ENCODE results near the gene EVL. TPM values are rescaled to one million over a fixed set of nuclear protein-coding genes. Genes with fewer than 3 reads are reported as not detected.
"Not testable (repeated sequence)": the region's sequence is repeated elsewhere in the genome, so short reads cannot be mapped to it uniquely, and the experiment has no call there.

EVL gene
- total RNA-seq, 2 donors from 2014 or later: 53.1 to 102 TPM

DNA sequence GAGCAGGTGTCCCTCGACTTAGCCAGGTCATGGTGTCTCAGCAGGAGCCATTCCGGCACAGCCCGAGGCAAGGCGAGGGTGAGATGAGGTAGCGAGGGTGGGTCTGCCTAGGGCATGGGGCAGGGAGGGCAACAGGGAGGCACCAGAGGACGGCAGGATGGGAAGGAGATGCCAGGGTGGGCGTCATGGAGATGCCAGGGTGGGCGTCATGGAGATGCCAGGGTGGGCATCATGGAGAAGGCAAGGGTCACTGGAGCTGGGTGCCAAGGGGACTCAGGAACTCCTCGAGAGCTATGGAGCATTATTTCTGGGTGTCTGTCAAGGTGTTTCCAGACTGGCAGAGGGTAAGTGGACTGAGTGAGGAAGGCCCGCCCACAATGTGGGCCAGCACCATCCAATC is 86.9 kb downstream of the EVL start:
- Histone ChIP-seq H3K36me3 (no peaks in the 10 kb centered on the region), H3K9me3 (peaks cover 7% of the 10 kb centered on the region), H3K4me3 (no peak overlapping the region), H3K27me3 (replicated peaks; ENCODE audit: insufficient read depth) (no peaks in the 10 kb centered on the region), H3K27ac (no peak overlapping the region), H3K4me1 (ENCODE audit: control insufficient read depth in 1 of 2, low read depth in 2 of 2) (no peaks in the 10 kb centered on the region)
- no peak for ATAC-seq (ENCODE audit: insufficient number of reproducible peaks, low FRiP score, low read depth)
- DNase-seq (ENCODE audit: low spot score): no peak
- TF ChIP-seq, protein P1, sequence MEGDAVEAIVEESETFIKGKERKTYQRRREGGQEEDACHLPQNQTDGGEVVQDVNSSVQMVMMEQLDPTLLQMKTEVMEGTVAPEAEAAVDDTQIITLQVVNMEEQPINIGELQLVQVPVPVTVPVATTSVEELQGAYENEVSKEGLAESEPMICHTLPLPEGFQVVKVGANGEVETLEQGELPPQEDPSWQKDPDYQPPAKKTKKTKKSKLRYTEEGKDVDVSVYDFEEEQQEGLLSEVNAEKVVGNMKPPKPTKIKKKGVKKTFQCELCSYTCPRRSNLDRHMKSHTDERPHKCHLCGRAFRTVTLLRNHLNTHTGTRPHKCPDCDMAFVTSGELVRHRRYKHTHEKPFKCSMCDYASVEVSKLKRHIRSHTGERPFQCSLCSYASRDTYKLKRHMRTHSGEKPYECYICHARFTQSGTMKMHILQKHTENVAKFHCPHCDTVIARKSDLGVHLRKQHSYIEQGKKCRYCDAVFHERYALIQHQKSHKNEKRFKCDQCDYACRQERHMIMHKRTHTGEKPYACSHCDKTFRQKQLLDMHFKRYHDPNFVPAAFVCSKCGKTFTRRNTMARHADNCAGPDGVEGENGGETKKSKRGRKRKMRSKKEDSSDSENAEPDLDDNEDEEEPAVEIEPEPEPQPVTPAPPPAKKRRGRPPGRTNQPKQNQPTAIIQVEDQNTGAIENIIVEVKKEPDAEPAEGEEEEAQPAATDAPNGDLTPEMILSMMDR (IDR thresholded peaks at IDR 0.05): no peak

DNA sequence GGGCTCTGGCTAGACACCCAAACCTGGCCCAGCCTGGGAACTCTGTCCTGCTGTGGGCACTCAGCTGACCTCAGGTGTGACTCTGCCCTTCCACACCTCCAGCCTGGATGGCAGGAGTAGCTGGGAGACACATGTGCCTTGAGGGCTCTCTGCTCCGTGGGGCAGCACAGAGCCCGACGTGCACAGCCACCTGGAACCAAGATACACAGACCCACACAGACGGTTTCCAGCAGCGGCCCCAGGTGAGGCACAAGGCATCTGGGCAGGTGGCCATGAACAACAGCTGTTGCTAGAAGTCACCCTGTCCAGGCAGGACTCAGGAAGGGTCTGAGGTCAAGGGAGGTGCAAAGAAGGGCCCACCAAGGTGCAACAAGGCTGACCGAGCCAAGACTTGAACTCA is 88.3 kb downstream of the EVL start:
- Histone ChIP-seq H3K9me3 (peaks cover 7% of the 10 kb centered on the region), H3K4me1 (ENCODE audit: control insufficient read depth in 1 of 2, low read depth in 2 of 2) (no peaks in the 10 kb centered on the region), H3K27me3 (replicated peaks; ENCODE audit: insufficient read depth) (no peaks in the 10 kb centered on the region), H3K4me3 (no peak overlapping the region), H3K36me3 (no peaks in the 10 kb centered on the region), H3K27ac (no peak overlapping the region)
- no peak for DNase-seq (ENCODE audit: low spot score)
- ATAC-seq (ENCODE audit: insufficient number of reproducible peaks, low FRiP score, low read depth): no peak
- TF ChIP-seq, protein P1 (IDR thresholded peaks at IDR 0.05): no peak

DNA sequence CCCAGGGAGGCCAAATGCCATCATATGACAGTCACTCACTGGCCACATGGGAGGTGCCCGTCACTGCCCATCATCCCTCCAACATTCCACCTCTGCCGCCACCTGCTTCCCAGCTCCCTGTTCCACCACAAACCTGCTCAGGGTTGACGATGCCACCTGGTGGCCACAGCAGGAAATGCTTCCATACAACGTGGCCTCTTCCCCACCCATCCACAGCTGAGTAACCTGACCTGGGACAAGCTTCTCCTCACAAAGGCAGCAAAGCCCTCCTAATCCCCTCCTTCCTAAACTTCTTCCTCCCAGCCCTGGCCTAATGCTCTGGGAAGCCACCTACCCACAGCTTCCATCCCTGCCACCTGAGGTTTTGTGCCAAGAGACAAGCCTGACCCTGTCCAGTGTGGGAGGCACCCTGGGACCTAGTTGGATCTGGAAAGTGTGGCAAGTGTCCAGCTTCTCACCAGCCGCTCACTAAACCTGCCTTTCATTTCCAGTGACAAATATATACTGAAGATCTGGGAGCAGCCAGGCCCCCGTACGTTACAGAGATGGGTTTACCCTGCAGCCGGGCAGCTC is 89.9 kb downstream of the EVL start:
- H3K4me3 ChIP-seq: no peak overlapping the region
- no peaks in the 10 kb centered on the region for H3K36me3 ChIP-seq
- no peaks in the 10 kb centered on the region for H3K27me3 ChIP-seq (replicated peaks; ENCODE audit: insufficient read depth)

DNA sequence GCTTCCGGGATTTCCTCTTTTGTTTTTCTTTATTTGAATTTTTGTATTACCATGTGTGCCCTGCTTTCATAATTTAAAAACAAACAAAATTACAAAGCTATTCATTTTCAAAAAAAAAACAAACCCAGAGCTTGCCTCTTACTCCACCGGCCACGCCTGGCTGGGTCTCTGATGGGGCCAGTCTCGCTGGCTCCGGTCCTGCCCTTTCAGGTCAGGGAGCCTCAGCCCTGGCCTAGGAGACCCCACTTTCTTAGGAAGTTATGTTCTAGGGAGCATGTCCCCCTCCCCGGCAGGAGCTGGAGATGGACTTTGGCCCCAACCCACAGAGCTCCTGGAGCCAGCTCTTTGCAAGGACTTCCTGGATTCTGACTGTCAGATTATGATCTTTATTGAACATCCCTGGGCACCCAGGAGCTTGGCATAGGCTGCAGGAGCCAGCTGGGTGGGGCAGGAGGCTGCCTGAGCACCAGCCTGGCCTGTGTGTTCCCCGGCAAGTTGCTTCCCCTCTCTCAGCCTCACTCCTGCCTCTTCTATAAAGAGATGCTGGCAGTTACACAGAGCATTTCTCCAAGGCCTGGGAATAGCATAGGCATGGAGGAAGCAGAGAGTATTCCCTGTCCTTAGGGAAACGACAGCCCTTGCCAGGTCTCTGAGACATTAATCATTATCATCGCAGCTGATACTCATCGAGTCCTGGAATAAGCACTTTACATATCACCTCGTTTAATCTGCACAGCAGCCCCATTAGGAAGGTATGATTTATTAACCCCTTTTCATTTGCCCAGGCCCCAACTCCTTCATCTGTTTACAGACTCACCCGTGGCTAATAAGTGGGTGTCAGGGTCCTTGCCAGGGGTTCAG is 90.8 kb downstream of the EVL start:
- Histone ChIP-seq H3K36me3 (no peaks in the 10 kb centered on the region), H3K27me3 (replicated peaks; ENCODE audit: insufficient read depth) (no peaks in the 10 kb centered on the region), H3K9me3 (peaks cover 7% of the 10 kb centered on the region), H3K4me1 (ENCODE audit: control insufficient read depth in 1 of 2, low read depth in 2 of 2) (peaks cover 0 to 15% of the 10 kb centered on the region in 2 donors), H3K27ac (no peak overlapping the region), H3K4me3 (no peak overlapping the region)
- TF ChIP-seq, protein P1 (IDR thresholded peaks at IDR 0.05): no peak
- ATAC-seq (ENCODE audit: insufficient number of reproducible peaks, low FRiP score, low read depth) (no peak), DNase-seq (ENCODE audit: low spot score) (no peak)

More for the DNA sequence above, 89.9 kb downstream of the EVL start:
- peaks cover 7% of the 10 kb centered on the region for H3K9me3 ChIP-seq
- DNase-seq (ENCODE audit: low spot score) (no peak), ATAC-seq (ENCODE audit: insufficient number of reproducible peaks, low FRiP score, low read depth) (no peak)
- H3K4me1 ChIP-seq (ENCODE audit: control insufficient read depth in 1 of 2, low read depth in 2 of 2): peaks cover 0 to 15% of the 10 kb centered on the region in 2 donors
- H3K27ac ChIP-seq: no peak overlapping the region
- TF ChIP-seq, protein P1 (IDR thresholded peaks at IDR 0.05): no peak

DNA sequence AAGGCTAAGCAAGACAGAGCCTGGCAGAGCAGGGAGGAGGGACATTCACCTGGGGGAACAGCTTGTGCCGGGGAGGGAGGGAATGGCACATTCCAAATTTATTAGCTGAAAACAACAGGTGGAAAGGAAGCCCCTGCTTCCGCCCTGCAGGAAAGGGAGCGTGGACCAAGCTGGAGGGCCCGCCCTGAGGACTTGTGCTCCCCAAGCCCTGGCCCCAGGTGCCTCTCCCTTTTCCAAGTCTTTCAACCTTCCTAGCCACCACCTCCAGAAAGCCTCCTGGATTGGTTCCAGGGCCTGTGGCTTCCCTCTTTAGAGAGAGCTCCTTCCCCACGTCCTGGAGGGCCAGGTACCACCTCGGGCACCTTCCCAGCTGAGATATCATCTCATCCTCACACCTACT is 91.6 kb downstream of the EVL start:
- Histone ChIP-seq H3K4me1 (ENCODE audit: control insufficient read depth in 1 of 2, low read depth in 2 of 2) (peaks cover 0 to 15% of the 10 kb centered on the region in 2 donors), H3K4me3 (no peak overlapping the region), H3K9me3 (peaks cover 7% of the 10 kb centered on the region), H3K36me3 (no peaks in the 10 kb centered on the region), H3K27ac (no peak overlapping the region), H3K27me3 (replicated peaks; ENCODE audit: insufficient read depth) (no peaks in the 10 kb centered on the region)
- TF ChIP-seq, protein P1 (IDR thresholded peaks at IDR 0.05): no peak
- no peak for ATAC-seq (ENCODE audit: insufficient number of reproducible peaks, low FRiP score, low read depth)
- no peak for DNase-seq (ENCODE audit: low spot score)

DNA sequence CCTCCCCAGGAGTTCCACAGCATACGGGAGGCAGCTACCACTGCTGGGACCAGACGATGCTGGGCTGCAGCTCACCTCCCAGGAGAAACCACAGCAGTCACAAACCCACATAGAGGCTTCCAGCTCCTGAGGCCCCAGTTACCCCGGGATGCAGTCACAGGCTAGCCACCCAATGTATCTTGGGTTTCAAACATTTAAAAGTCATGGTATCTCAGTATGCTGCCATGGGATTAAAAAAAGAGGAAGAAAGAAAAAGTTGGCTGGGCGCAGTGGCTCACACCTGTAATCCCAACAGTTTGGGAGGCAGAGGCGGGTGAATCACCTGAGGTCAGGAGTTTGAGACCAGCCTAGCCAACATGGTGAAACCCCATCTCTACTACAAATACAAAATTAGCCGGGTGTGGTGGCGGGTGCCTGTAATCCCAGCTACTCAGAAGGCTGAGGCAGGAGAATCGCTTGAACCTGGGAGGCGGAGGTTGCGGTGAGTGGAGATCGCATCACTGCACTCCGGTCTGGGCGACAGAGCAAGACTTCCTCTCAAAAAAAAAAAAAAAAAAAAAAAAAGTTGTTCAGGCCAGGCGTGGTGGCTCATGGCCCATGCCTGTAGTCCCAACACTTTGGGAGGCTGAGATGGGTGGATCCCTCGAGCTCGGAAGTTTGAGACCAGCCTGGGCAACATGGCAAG is 92.5 kb downstream of the EVL start:
- not testable (repeated sequence) for H3K36me3 ChIP-seq; H3K4me3 ChIP-seq; H3K27me3 ChIP-seq (replicated peaks; ENCODE audit: insufficient read depth); H3K27ac ChIP-seq; H3K9me3 ChIP-seq; DNase-seq (ENCODE audit: low spot score); ATAC-seq (ENCODE audit: insufficient number of reproducible peaks, low FRiP score, low read depth)
- H3K4me1 ChIP-seq (ENCODE audit: control insufficient read depth in 1 of 2, low read depth in 2 of 2): peaks cover 0 to 15% of the 10 kb centered on the region in 2 donors

Measured in thoracic aorta (tissue), 2 donors.